GM18526 (cell line): ENCODE results near the gene UNC5B.

Experiments used
- POLR2A ChIP-seq: IDR thresholded peaks from 3 replicates; pipeline ENCODE4 v1.6.1; 2011; ENCODE audit not compliant: insufficient read length; ENCODE audit errors: extremely low read depth

UNC5B gene

GRCh38 chr10:71271662-71272055 is 59.3 kb downstream of the UNC5B start:
- no peak for TF ChIP-seq POLR2A

GRCh38 chr10:71272056-71272771 is 59.8 kb downstream of the UNC5B start:
- TF ChIP-seq POLR2A, result no peak

DNA sequence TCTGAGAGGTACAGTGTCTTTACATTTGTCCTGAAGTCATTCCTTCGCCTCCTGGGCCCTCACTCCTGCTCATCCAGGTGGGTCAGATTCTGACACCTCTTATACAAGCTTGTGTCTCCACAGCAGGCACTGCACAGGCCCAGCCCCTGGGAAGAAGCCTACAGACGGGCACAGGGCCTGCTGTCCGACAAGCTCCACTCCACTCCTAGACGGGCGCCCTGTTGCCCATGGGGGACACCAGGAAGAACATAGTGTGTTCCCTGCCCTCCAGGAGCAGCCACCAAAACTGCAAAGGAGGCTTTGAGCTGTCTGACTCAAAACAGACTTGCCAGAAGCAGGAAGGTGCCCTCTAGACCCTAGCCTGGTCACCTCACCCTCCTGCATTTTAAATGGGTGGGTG is 61.1 kb downstream of the UNC5B start:
- TF ChIP-seq POLR2A, result no peak

DNA sequence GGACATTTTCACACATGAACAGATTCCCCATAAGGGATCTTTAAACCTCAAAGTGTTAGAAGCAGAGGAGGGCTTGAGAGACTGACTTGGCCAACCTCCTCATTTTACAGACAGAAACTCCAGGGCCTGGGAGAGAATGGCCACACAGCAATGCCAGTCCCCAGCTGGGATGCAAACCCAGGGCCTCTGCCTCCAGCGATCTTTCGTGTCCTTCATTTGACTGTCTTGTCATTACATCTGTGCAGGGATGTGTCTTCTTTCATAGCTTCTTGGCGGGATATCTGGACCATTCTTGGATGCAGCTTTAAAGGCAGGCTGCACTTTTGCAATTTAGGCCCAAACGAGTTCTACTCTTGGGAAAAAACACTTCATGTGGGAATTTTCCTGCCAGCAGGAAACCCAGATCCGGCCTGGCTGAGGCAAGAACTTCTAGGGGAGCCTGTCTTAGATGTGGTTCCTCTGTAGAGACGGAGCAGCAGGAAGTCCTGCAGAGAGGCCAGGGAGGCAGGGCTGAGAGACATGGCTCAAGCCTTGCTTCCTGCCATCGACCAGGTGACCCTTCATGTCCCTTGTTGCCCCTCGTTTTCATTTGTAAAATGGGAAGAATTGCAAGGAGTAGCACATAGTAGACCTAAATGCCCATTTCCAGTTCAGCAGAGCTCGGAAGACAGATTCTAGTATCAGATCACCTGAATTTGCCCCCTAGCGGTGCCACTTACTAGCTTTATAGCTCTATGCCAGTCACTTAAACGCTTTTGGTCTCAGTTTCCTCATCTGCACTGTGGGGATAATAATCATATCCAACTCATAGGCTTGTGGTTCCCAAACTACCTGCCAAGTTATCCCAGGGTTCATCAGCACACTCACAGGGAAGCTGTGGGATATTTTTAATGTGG is 62.8 kb downstream of the UNC5B start:
- no peak for TF ChIP-seq POLR2A

GRCh38 chr10:71276873-71277272 is 64.5 kb downstream of the UNC5B start:
- no peak for TF ChIP-seq POLR2A

DNA sequence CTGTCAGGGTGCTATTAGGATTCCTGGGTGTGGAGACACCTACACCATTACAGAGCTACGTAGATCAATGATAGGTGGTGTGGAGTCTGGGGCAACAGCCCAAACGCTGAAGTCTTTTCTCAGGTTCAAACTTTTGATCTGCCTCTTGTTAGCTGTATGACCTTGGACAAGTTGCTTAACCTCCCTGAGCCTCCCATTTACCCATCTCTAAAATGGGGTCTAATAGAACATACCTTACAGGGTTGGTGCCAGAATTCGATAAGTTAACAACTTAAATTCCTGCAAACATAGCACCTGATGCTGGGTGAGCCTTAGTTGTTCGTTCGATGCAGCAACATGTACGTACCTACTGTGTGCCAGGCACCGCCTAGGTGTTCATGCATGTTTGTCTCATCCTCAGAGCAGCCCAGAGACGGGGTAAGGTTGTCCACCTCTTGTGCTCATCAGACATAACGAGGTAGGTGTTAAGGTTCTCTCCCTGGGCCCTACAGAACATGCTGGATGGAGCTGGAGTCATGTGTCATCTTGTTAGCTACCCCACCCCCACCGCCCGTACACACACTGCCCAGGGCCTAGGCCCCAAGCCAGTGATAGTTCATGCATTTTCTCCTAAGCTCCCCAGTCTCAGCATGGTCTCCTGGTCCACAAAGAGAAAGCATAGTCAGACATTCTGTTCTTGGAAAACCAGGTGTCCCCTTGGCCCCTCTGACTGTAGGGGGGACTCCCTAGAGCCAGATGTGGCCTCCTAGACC is 65.7 kb downstream of the UNC5B start:
- no peak for TF ChIP-seq POLR2A

GRCh38 chr10:71278691-71279588 is 66.6 kb downstream of the UNC5B start:
- no peak for TF ChIP-seq POLR2A

GRCh38 chr10:71279590-71280170 is 67.3 kb downstream of the UNC5B start:
- TF ChIP-seq POLR2A, result no peak

- no peak for TF ChIP-seq POLR2A
Observed at GRCh38 chr10:71280216-71280615, 67.8 kb downstream of the UNC5B start.

DNA sequence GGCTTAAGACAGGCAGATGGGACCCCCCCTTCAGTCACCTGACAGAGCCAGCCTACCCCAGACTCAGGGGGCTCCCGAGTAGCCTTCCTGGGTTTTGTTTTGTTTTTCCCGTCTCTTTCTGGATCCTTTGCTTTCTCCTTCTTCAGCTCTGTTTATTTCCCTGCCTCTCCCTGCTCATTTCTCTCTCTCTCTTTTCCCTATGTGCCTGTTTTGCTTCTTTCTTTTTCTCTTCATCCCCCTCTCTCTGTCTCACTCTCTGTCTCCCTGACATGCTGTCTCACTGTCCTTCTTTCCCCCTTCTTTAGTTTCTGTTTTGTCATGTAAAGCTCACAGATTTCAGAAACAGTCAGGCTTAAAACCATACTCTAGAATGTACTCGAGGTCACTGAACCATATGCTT is 68.5 kb downstream of the UNC5B start:
- no peak for TF ChIP-seq POLR2A

DNA sequence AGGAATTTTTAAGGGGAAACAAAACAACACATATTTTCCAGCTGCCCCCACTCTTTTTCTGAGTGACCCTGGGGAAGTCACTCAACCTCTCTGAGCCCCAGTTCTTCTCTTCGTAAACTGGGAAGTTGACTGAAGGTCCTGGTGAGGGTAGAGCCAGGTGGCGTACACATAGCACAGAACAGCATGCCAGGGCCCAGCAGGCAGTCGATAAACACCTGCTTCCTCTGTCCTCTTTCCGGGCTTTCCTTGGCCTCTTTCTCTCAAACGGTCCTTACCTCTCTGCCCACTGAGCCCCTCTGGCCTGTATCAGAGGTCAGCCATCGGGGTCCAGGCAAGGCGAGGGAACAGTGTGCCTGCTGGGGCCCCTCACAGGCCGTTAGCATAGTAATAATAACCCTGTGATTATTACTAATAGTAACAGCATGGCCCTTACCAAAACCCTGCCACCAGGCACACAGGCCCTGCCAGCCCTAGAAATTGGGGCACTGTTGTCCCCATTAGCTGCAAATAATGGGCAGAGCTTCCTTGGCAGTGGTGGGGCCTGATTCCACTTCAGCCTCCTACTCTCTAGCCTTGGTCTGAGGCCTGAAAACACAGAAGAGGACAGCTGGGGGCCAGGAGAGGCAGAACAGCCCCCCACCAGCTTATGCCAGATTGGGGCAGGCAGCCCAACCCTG is 69.4 kb downstream of the UNC5B start:
- TF ChIP-seq POLR2A, result no peak

- no peak for TF ChIP-seq POLR2A
Observed at GRCh38 chr10:71282323-71282680, 69.9 kb downstream of the UNC5B start.

DNA sequence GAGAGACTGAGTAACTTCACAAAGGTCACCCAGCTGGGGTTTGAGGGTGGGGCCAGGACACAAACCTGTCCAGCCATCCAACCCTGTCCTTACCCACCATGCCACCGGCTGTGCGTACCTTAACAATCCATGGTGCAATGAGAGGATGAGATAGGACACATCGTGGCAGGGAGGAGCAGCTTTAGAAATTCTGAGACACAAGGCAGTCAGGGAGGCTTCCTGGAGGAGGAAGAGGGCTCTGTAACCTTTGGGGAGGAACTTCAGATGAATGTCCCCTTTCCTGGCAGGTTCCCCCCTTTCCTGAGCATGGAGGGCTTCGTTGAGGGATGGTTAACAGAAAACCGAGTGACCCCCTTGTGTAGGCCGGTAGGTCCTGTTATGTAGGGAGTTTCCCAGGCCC is 71.0 kb downstream of the UNC5B start:
- TF ChIP-seq POLR2A, result no peak

- no peak for TF ChIP-seq POLR2A
Observed at GRCh38 chr10:71283876-71284275, 71.5 kb downstream of the UNC5B start.
